AG04450 (cell line): ENCODE measurements around the gene RBP7. TPM values are rescaled to one million over a fixed set of nuclear protein-coding genes. Genes with fewer than 3 reads are reported as not detected.

Experiments
- CTCF ChIA-PET: fragments of 300-600, 350-600 bp; formaldehyde crosslinking; extraction: SDS; loops from one replicate; lab custom pipeline; 2022; ENCODE audit warnings: antibody characterized with exemption, inconsistent platforms; lab: Charles Lee
- POLR2A ChIA-PET: fragments of 350-600 bp; formaldehyde crosslinking; extraction: SDS; loops from one replicate; lab custom pipeline; 2021; ENCODE audit warnings: antibody characterized with exemption, inconsistent platforms; lab: Yijun Ruan, JAX
- DNase-seq: peaks from one replicate; pipeline ENCODE4 v3.0.0-alpha.2; 2011; ENCODE audit warnings: low read depth, low spot score
- H3K27ac ChIP-seq: one replicate; pipeline ENCODE4 v1.5.1; 2012; ENCODE audit warnings: low read depth, low read length, control low read depth
- H3K27me3 ChIP-seq: one replicate; pipeline ENCODE4 v1.6.0; 2012; ENCODE audit warnings: low read length; ENCODE audit not compliant: control insufficient read depth, insufficient read depth
- H3K4me3 ChIP-seq: 2 replicates; pipeline ENCODE4 v1.5.1; 2011; ENCODE audit warnings: mild to moderate bottlenecking, low read depth, low read length, control low read depth
- H3K9me3 ChIP-seq: 2 replicates; pipeline ENCODE4 v1.5.1; 2012; ENCODE audit warnings: low read length; ENCODE audit not compliant: control insufficient read depth, insufficient read depth
- CTCF ChIP-seq: IDR thresholded peaks from 2 replicates; pipeline ENCODE4 v1.5.1; 2011; ENCODE audit warnings: low read depth, low read length, control low read depth, inconsistent platforms
- polyA plus RNA-seq: library from polyadenylated mRNA; depleted of rRNA; stranded (reverse); fragments of >200 nt; gene quantifications from 2 replicates; pipeline ENCODE4 v1.2.3, GENCODE V29; 2011; rRNA removed
- small RNA-seq: library from RNA; depleted of rRNA; stranded (forward); fragments of <200 nt; gene quantifications from one replicate; pipeline ENCODE3, GENCODE V24; 2012; ENCODE audit warnings: low read depth; ENCODE audit not compliant: insufficient read length

The RBP7 gene
- polyA plus RNA-seq, 1 experiment: 0.20 TPM

- no peak for DNase-seq
- Histone ChIP-seq H3K27ac (no peak overlapping the region), H3K9me3 (no peaks in the 10 kb centered on the region; the same call in 1 of the 2 replicates), H3K4me3 (no peak overlapping the region), H3K27me3 (no peaks in the 10 kb centered on the region)
- no peak for TF ChIP-seq CTCF
- ChIA-PET CTCF (interaction anchor here (0.6 kb wide), 1 partner anchor 27 kb away, joined by 5 read pairs; no protein-coding TSS in a partner anchor), POLR2A (no interaction called here)
Observed at GRCh38 chr1:10061276-10061675, 64.2 kb downstream of the RBP7 start.

GRCh38 chr1:10063878-10064277, 66.8 kb downstream of the RBP7 start:
- Histone ChIP-seq H3K27ac (no peak overlapping the region), H3K27me3 (no peaks in the 10 kb centered on the region), H3K4me3 (no peak overlapping the region), H3K9me3 (no peaks in the 10 kb centered on the region; the same call in 1 of the 2 replicates)
- ChIA-PET CTCF (no interaction called here), POLR2A (no interaction called here)
- no peak for TF ChIP-seq CTCF
- no peak for DNase-seq

- Histone ChIP-seq H3K9me3 (no peaks in the 10 kb centered on the region), H3K27ac (peak overlapping the region; percentile 61), H3K4me3 (no peak overlapping the region; the same call in 1 of the 2 replicates), H3K27me3 (no peaks in the 10 kb centered on the region)
- ChIA-PET CTCF (no interaction called here), POLR2A (no interaction called here)
- TF ChIP-seq CTCF: no peak
- DNase-seq: no peak
Observed at GRCh38 chr1:10064416-10065343, 67.7 kb downstream of the RBP7 start.

- DNase-seq: no peak
- ChIA-PET CTCF (no interaction called here), POLR2A (no interaction called here)
- no peak for TF ChIP-seq CTCF
- H3K27me3 ChIP-seq: no peaks in the 10 kb centered on the region
- H3K9me3 ChIP-seq: no peaks in the 10 kb centered on the region
- no peak overlapping the region; the same call in 1 of the 2 replicates for H3K4me3 ChIP-seq
- H3K27ac ChIP-seq: peak overlapping the region; percentile 61
Observed at GRCh38 chr1:10065344-10065685, 68.3 kb downstream of the RBP7 start.

Small RNA genes within 50 kb of the gene (small RNA-seq; reads per million reads assigned to genes)
- 0.81 reads per million for gene MIR5697

Other genes with a start within 250 kb of the RBP7 start
- 35.2 and 57.8 TPM in 2 replicates for gene CLSTN1, start 173.3 kb upstream of the RBP7 start, polyA plus RNA-seq
- gene CTNNBIP1, start 87.0 kb upstream of the RBP7 start, polyA plus RNA-seq: 28.3 and 33.6 TPM in 2 replicates
- gene LZIC, start 53.8 kb upstream of the RBP7 start, polyA plus RNA-seq: 21.6 and 29.7 TPM in 2 replicates
- 15.8 and 16.4 TPM in 2 replicates for gene NMNAT1, start 53.8 kb upstream of the RBP7 start, polyA plus RNA-seq
- gene UBE4B, start 35.7 kb downstream of the RBP7 start, polyA plus RNA-seq: 28.1 and 31.1 TPM in 2 replicates
- 25.0 and 26.9 TPM in 2 replicates for gene KIF1B, start 213.3 kb downstream of the RBP7 start, polyA plus RNA-seq